ENCODE results near the gene MOB3B. TPM values are rescaled to one million over a fixed set of nuclear protein-coding genes. Genes with fewer than 3 reads are reported as not detected.

MOB3B gene
- polyA plus RNA-seq, 1 of the 3 experiments (the other 2 are of a cell fraction) = 0.90 TPM

DNA sequence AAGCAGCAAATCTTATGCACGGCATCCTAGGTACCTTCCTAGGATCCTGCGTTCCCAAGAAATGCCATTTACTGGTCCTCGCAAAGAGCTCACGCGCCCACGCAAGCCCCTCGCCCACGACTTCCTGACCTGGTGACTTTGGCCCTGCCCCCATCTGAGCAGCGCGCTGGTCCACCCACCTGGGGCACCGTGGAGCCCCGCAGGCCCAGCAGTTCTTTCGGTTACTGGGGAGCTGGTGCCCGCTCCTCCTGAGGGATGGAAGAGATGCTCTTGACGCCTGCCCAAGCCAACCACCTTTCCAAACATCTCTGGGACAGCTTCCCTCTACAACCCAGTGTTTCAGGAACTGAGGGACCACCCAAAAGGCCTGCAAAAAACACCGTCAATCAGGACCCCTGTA is 249.4 kb downstream of the MOB3B start:
- no peak overlapping the region for H3K27ac ChIP-seq (ENCODE audit: low read depth in 2 of 2, low read length in 1 of 2)
- TF ChIP-seq TEAD4 (IDR thresholded peaks at IDR 0.05; ENCODE audit: borderline replicate concordance, insufficient read depth) (no peak), REST (IDR thresholded peaks at IDR 0.05; ENCODE audit: low read depth, low read length) (no peak), RXRA (IDR thresholded peaks at IDR 0.05; ENCODE audit: borderline replicate concordance, low read depth) (no peak), MEF2A (IDR thresholded peaks at IDR 0.05; ENCODE audit: borderline replicate concordance, low read depth) (no peak), ELF1 (IDR thresholded peaks at IDR 0.05) (no peak), FOSL2 (IDR thresholded peaks at IDR 0.05; ENCODE audit: borderline replicate concordance, low read depth) (no peak), EZH2phosphoT487 (IDR thresholded peaks at IDR 0.05; ENCODE audit: borderline replicate concordance, low read depth) (no peak), USF1 (IDR thresholded peaks at IDR 0.05; ENCODE audit: borderline replicate concordance, low read depth) (no peak), RAD21 (IDR thresholded peaks at IDR 0.05; ENCODE audit: low read length) (no peak), CTCF (IDR thresholded peaks at IDR 0.05) (no peak), FOXJ3 (CRISPR knock-in tag; IDR thresholded peaks at IDR 0.05) (no peak), PBX3 (IDR thresholded peaks at IDR 0.05) (no peak), JUND (IDR thresholded peaks at IDR 0.05) (no peak), ZBTB33 (IDR thresholded peaks at IDR 0.05; ENCODE audit: borderline replicate concordance, low read depth) (no peak), NRF1 (IDR thresholded peaks at IDR 0.05; ENCODE audit: low read depth, low read length) (no peak), TAF1 (IDR thresholded peaks at IDR 0.05; ENCODE audit: borderline replicate concordance, low read depth, low read length) (no peak)
- TF ChIP-seq, protein P1, sequence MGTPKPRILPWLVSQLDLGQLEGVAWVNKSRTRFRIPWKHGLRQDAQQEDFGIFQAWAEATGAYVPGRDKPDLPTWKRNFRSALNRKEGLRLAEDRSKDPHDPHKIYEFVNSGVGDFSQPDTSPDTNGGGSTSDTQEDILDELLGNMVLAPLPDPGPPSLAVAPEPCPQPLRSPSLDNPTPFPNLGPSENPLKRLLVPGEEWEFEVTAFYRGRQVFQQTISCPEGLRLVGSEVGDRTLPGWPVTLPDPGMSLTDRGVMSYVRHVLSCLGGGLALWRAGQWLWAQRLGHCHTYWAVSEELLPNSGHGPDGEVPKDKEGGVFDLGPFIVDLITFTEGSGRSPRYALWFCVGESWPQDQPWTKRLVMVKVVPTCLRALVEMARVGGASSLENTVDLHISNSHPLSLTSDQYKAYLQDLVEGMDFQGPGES (IDR thresholded peaks at IDR 0.05; ENCODE audit: low read depth, low read length) = no peak
- CTCF ChIA-PET = interaction anchor here (1.0 to 2.7 kb wide), 2 partner anchors 11 to 248 kb away, joined by 5 to 9 read pairs; no protein-coding TSS in a partner anchor
- no peaks in the 10 kb centered on the region for H3K36me3 ChIP-seq (replicated peaks in 1 of 2; ENCODE audit: control insufficient read depth in 1 of 2, insufficient read depth in 2 of 2, low read length in 1 of 2)
- no peaks in the 10 kb centered on the region; a peak in 1 of 4 replicates for H3K4me1 ChIP-seq (ENCODE audit: control insufficient read depth in 1 of 2, insufficient read depth in 2 of 2, low read depth in 1 of 2, low read length in 1 of 2)
- H3F3A ChIP-seq (replicated peaks; ENCODE audit: insufficient read depth) = peaks cover 7% of the 10 kb centered on the region
- no peaks in the 10 kb centered on the region for H3K79me2 ChIP-seq (ENCODE audit: insufficient read depth)
- H3K4me2 ChIP-seq = no peak overlapping the region
- POLR2A ChIA-PET = no interaction called here
- no peak overlapping the region for H3K9ac ChIP-seq
- H3K9me3 ChIP-seq = no peaks in the 10 kb centered on the region
- no peak overlapping the region for H3K4me3 ChIP-seq (ENCODE audit: low read depth in 2 of 2, low read length in 1 of 2)
- H3K27me3 ChIP-seq (ENCODE audit: insufficient read depth) = no peaks in the 10 kb centered on the region; the same call in 1 of the 2 replicates
- 89% methylated on average over 16 of the region's 16 CpGs for WGBS (ENCODE audit: low lambda C conversion rate)
- no peak for DNase-seq
- no peaks in the 10 kb centered on the region for H3K9me2 ChIP-seq
- H2AFZ ChIP-seq (ENCODE audit: low read depth) = no peak overlapping the region
- H4K20me1 ChIP-seq (ENCODE audit: insufficient read depth) = no peaks in the 10 kb centered on the region
